HG02973 (cell line): Measurements from ENCODE around the gene SAMD8.
"Not testable (repeated sequence)": the region's sequence is repeated elsewhere in the genome, so short reads cannot be mapped to it uniquely, and the experiment has no call there.

Source experiments
- ATAC-seq: cut with Tn5 transposase; IDR thresholded peaks from one replicate; pipeline ENCODE4 v1.9.1; 2021; ENCODE audit warnings: moderate library complexity; ENCODE audit not compliant: unreplicated experiment

The SAMD8 gene

DNA sequence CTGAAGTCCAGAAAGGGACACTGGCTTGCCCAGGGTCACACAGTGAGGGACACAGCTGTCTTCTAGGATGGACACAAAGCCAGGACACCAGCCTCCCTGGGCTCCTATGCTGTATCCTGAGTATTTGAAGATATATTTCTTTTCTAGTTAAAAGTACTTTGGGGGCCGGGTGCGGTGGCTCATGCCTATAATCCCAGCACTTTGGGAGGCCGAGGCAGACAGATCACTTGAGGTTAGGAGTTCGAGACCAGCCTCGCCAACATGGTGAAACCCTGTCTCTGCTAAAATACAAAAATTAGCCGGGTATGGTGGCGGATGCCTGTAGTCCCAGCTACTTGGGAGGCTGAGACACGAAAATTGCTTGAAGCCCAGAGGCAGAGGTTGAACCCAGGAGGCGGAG lies 4.6 kb upstream of the SAMD8 start:
- ATAC-seq = not testable (repeated sequence)

DNA sequence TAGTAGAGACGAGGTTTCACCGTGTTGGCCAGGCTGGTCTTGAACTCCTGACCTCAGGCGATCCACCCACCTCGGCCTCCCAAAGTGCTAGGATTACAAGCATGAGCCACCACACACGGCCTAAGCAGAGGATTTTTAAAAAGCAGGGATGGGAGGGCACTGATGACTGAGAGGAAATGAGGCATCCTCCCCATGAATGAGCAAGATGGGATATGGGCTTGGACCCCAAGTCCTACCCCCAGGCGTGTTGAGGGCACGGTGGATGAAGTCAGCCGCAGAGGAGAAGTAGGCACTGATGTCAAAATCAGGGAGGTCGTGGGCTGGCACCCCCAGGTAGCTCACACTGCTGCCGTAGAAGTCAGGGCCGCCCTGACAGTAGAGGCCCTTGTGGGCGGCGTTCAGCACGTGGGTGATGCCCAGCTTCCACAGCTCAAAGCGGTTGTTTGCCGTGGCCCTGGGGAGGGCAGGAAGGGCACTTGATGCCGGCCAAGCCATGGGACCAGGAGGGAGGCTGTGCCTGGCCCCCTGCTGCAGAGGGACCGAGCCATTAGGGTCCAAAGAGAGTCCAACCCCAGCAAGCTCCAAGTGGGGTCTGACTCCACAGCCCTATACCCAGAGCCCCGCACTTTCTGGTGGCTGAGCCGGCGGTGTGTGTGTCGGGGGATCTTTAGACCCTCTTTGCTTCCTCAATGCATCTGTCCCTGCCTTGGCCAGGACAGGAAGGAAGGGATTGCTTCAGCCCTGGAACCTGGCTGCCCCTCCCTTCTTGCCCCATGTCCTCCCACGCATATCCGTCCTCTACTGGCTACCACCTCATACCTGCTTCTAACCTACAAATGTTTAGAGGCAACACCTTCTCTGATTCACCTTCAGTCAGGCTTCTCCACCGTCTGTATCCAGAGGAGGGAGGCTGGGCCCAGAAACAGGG lies 3.4 kb upstream of the SAMD8 start:
- no peak for ATAC-seq

DNA sequence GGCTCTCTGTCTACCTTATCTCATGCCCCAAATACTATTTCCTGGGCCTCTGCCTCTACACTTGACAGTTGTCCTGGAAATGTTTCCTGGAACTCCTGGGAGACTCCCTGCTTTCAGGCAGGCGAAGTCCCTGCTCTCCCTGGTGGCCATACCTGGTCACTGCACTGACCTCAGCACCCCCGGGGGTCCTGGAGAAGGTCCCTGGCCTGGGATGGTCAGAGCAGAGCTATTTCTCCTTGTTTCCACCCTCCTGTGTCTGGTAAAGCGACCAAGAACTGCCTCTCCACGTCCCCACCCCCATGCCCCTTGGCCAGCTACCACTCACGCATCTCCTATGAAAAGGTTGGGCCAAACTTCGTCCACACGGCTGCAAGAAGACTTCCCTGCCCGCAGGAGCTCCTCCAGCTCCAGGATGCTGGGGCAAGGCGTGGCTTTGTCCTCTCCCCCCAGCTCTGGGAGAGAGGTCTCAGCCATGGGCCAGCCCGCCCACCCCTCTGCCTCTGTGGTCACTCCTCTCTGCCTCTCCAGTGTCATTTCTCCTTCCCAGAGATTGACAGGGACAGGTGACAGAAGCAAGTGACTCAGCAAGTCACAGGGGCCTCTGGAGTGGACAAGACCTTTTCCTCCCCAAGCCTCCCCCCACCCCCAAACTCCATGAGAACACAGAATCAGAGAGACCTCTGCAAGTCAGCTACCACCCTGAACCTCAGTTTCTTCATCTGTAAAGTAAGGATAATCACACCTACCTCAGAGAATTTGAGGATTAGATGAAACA lies 2.6 kb upstream of the SAMD8 start:
- no peak for ATAC-seq

DNA sequence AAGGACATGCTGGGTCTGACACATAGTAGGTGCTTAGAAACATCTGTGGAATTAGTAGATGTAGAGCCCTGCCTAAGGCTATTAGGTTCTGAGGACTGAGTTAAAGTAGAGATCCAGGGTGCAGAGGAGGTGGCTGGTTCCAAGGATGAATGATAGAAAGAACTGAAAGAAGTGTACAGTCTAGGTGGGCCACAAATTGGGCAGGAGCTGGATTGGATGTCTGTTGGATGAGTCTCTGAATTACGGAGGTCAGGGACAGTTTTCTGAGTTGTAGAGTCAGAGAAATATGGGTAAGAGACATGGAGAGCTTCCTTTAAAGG lies 2.0 kb upstream of the SAMD8 start:
- ATAC-seq = no peak

DNA sequence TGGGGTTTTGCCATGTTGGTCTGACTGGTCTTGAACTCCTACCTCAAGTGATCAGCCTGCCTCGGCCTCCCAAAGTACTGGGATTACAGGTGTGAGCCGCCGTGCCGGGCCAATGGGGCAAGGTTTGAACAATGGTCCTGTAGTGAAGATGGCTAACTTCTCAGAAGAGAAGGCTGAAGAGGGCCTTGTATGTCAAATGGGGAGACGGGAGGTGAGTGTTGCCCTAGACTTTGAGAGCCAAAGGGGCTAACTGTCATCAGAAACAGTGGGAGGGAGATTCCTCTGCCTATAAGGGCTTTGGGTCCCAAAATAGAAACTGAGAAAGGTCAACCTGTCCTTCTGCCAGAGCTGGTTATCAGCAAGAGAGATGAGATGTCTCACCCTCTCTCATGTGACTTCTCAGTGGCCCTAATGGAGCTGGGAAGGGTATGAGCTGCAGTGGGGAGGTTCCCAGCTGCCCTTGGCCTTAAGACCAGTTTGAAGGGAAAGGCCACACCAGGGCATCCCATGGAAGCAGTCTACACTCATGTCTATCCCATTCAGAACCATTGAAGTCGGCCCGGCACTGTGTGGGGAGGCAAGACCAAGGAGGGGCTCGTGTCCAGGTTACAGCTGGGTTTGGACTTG lies 1.3 kb upstream of the SAMD8 start:
- no peak for ATAC-seq

DNA sequence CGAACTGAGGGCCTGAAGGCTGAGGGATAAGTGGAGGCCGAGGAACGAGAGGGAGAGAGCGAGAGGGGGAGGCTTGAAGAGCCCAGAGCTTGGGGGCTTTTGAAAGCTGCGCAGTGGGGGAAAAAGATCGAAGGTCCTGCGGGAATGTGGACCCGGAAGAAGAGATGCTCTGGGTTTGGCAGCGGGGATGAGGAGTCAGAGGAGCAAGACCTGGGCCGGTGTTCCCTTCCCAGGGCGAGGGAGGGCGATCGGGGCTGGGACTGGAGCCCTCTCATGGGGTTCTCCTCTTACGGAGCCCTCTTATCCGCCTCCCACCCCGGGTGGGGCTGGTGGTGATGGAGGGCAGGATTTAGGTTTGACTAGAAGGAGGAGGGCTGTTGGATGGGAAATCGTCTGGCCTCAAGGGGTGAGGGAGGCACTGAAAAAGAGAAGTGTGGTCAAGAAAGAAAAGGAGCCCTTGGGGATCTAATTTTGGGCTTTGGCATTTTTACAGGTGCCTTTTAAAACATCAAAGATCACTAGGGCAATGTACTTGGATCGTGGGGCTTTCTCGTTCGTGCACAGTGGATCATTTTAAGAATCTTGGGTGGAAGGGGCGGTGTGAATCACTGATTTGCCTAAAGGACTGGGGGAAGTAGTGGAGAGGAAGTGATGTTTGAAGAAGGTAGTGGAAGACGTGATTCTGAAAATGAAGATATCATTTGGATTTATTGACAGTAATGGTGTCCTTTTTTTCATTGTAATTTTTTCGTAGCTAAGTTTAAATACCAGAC lies 637 bp downstream of the SAMD8 start:
- peak; percentile 26 for ATAC-seq

DNA sequence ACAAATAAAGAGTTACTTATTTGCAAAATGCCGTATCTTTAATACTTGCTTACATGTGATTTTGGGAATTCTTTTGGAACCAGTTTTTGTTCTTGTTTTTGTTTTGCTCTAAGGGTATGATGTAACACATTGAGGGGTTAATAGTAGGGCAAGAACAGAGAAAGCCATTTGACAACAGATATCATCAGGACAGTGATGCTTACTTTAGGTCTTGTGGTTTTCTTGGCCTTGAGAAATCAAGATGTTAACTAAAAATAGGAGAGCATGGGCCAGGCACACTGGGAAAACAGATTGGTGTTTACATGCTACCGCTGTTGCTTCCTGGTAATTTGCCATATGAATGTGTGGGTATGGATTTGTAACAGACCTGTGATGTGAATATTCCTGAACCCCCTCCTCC lies 3.7 kb downstream of the SAMD8 start:
- ATAC-seq = no peak

DNA sequence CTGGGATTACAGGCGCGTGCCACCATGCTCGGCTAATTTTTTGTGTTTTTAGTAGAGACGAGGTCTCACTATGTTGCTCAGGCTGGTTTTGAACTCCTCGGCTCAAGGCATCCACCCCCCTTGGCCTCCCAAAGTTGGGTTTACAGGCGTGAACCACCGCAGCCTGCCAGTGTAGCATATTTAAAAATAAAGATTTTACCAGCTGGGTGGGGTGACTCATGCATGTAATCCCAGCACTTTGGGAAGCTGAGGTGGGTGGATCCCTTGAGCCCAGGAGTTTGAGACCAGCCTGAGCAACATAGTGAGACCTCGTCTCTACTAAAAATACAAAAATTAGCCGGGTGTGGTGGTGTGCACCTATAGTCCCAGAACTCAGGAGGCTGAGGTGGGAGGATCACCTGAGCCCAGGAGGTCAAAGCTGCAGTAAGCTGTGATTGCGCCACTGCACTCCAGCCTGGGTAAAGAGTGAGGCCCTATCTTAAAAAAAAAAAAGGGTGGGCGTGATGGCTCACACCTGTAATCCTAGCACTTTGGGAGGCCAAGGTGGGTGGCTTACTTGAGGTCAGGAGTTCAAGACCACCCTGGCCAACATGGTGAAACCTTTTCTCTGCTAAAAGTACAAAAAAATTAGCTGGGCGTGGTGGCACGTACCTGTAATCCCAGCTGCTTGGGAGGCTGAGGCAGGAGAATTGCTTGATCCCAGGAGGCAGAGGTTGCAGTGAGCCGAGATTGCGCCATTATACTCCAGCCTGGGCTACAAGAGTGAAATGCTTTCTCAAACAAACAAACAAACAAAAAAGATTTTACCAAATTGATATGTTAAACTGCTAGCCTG lies 5.7 kb downstream of the SAMD8 start:
- ATAC-seq = not testable (repeated sequence)

DNA sequence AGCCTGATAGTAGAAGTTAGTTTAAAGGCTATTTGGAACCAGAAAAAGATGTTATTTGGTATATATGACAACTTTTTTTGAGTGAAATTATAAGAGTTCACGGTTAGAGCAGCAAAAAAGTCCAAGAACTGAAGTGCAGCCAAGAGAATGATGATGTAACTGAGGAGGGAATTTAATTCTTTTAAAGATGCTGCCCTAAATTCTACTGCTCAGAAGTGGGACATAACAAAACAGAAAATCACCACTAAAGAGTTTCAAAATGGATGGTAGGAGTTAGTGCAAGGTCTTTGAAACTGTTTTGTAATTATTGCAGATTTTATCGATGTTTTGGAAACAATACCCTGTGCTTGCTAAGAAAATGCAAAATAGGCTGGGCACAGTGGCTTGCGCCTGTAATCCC lies 6.5 kb downstream of the SAMD8 start:
- no peak for ATAC-seq

DNA sequence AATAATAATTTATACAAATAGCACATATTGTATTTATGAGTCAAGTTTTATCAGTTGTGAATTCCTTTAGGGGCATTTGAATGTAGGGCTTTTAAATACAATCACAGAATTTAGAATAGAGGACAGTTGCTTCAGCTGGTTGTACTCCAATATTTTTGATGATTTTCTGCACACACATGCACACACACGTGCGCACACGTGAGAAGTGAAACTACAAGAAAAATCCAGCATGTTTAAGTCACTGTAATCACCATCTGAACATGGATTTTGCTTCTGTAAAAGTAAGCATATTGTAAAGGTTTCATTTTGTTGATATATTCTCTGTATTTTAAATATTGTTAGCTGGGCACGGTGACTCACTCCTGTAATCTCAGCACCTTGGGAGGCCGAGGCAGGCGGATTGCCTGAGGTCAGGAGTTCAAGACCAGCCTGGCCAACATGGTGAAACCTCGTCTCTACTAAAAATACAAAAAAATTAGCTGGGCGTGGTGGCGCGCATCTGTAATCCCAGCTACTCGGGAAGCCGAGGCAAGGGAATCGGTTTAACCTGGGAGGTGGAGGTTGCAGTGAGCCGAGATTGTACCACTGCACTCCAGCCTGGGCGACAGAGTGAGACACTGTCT lies 8.1 kb downstream of the SAMD8 start:
- ATAC-seq = not testable (repeated sequence)

DNA sequence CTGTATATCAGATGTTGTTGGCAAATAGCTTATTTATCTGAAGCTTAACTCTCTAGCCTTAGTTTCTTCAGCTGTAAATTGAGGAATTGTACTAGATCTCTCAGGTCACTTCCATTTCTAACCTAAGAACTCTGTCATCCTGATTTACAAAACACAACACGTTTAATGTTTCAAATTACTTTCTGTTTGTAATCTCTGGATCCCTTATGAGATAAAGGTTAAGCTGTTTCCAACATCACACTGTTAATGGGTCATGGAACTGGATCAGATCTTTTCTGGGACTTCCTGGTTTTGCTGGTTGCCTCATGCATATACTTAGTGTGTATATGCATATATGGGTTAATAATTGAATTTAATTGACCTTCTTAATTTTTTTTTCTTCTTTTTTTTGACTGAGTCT lies 9.9 kb downstream of the SAMD8 start:
- ATAC-seq = no peak

DNA sequence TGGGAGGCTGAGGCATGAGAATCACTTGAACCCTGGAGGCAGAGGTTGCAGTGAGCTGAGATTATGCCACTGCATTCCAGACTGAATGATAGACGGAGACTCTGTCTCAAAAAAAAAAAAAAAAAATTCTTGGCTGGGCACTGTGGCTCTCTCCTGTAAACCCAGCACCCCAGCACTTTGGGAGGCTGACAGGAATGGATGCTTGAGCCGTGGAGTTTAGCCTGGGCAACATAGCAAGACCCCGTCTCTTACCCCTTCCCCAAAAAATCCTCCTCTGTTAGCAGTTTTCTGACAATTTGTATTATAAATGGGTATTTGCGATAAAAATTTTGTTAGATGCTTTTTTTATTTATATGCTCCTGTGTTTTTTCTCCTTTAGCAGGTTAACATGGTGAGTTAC lies 11.0 kb downstream of the SAMD8 start:
- ATAC-seq = no peak

DNA sequence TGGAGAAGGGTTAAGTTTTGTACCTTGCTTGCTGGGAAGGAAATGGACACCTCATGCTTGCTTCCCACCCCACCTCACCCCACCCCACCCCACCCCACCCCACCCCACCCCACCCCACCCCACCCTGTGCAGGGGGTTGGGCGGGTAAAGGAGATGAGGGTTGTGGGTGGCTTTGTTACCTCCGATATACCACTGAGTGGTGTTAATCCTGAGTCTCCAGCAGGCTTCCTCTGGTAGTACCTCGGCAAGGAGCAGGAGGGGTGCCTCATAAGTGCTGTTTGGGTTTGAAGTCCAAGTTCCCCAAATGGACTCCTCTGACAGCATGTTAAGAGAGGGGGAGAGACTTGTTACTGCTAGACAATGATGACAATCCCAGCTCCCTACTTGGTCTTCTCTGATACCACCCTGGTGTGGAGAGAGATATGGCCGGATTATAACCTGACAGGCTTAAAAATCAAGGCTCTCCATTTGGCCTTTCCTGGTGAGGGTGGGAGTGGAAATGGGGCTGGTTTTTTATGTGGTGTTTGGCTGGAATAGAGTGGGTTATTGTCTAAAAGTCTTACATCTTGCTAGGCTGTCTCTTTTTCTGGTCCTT lies 11.7 kb downstream of the SAMD8 start:
- no peak for ATAC-seq

DNA sequence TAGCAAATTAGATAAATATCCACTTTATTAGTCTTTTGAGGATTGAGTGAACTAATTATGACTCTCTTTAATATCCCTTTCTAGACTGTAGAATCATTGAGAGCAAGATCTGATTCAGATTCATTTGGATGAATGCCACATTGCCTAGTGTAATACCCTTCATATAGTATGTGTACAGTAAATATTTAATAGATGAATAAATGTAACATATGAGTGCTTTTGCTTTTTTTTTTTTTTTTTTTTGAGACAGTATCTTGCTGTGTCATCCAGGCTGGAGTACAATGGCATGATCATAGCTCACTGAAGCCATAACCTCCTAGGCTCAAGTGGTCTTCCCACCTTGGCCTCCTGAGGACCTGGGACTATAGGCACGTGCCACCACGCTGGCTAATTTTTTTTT lies 14.8 kb downstream of the SAMD8 start:
- ATAC-seq = no peak

DNA sequence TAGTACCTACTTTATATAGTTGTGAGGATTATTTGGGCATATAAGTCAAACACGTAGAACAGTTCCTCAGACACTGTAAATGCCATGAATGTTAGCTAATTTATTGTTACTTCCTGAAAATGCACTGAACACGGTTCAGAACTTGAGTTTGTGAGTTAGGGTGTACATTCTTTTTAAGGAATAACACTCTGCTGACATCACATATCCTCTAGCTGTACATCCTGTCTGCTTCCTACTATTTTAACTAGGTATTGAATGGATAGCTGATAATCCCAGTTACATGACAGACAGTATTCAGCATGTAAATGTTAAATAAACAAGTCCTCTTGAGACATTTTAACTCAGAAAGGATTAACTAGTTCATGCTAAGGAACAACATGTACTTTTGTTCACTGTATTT lies 16.0 kb downstream of the SAMD8 start:
- ATAC-seq = no peak

DNA sequence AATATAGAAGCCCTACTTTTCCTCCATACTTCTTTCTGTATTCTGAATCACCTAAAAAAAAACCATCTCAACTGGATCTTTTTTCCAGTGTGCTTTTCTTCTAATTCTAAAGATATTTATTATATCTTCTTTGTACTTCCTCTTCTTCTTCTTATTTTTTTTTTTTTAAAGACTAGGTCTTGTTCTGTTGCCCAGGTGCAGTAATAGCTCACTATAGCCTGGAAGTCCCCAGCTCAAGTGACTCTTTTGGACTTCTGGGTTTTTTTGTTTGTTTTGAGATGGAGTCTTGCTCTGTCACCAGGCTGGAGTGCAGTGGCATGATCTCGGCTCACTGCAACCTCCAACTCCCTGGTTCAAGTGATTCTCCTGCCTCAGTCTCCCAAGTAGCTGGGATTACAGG lies 17.5 kb downstream of the SAMD8 start:
- not testable (repeated sequence) for ATAC-seq

DNA sequence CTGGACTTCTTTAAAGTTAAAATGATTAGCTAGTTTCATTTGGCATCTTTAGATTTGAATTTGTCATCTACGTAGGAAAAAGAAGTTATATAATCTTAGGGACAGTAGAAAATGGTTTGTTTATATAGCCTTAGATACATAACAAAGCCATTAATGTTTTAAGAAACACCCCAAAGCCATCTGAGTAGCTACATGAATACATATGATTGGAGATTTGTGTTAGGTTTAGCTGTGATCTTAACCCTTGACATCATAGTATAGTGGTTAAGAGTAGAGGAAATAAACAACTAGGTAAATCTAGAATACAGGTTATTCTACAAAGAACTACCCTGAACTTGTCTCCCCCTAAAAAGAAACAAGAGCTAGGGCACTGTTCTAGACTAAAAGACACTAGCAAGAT lies 18.1 kb downstream of the SAMD8 start:
- no peak for ATAC-seq

DNA sequence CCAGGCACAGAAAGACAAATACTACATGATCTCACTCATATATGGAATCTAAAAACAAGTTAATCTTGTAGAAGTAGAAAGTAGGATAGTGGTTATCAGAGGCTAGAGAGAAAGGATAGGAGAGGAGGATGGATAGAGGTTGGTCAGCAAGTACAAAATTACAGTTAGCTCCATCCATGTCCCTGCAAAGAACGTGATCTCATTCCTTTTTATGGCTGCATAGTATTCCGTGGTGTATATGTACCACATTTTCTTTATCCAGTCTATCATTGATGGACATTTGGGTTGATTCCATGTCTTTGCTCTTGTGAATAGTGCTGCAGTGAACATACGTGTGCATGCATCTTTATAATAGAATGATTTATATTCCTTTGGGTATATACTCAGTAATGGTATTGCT lies 22.2 kb downstream of the SAMD8 start:
- ATAC-seq = not testable (repeated sequence)

DNA sequence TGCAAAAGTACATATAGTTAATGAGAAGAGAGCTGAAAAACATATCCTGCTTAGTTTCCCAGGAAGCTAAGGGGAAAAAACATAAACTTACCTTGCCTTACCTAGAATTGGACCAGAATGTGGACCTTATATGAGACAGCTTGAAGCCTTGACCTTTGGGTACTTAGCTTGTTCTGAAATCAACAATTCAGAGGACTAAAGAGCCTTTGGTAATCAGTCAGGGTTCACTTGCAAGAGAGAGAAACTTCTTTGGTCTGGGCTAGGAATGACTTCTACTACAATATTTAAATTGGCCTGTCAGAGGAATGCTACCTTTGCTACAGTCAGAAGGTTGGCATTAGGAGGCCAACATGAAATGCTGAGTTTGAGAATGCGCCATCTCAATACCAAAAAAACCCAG lies 24.9 kb downstream of the SAMD8 start:
- no peak for ATAC-seq
